Spinal cord (tissue), 10 donors: Measurements from ENCODE around the gene HLA-E. TPM values are rescaled to one million over a fixed set of nuclear protein-coding genes. Genes with fewer than 3 reads are reported as not detected.
"Not testable (repeated sequence)": the region's sequence is repeated elsewhere in the genome, so short reads cannot be mapped to it uniquely, and the experiment has no call there.

ENCODE experiments used
- DNase-seq, 6 donors: peaks; one replicate each; pipeline versions ENCODE4 v3.0.0 to v3.0.0-alpha.2; 2013 to 2015; ENCODE audit warnings: low spot score in 6 of 6, low read depth in 4 of 6
- H3K27ac ChIP-seq: one replicate; pipeline ENCODE4 v1.5.1; 2013; ENCODE audit warnings: low read depth, low read length, control low read depth
- H3K27me3 ChIP-seq: one replicate; pipeline ENCODE4 v1.6.1; 2013; ENCODE audit warnings: low read length; ENCODE audit not compliant: control insufficient read depth, insufficient read depth
- H3K36me3 ChIP-seq: one replicate; pipeline ENCODE4 v1.6.1; 2013; ENCODE audit warnings: low read length; ENCODE audit not compliant: control insufficient read depth, insufficient read depth
- H3K4me1 ChIP-seq: one replicate; pipeline ENCODE4 v1.6.1; 2013; ENCODE audit warnings: low read length; ENCODE audit not compliant: control insufficient read depth, insufficient read depth
- H3K4me3 ChIP-seq: one replicate; pipeline ENCODE4 v1.5.1; 2013; ENCODE audit warnings: low read depth, low read length, control low read depth
- H3K9me3 ChIP-seq: one replicate; pipeline ENCODE4 v1.6.1; 2013; ENCODE audit warnings: low read length; ENCODE audit not compliant: control insufficient read depth, insufficient read depth
- WGBS: methylation state at CpG from one replicate; pipeline ENCODE4 v1.1.5; 2013; ENCODE audit warnings: missing lambda C conversion rate; ENCODE audit not compliant: insufficient coverage; 5-methylcytosine and 5-hydroxymethylcytosine counted together
- polyA plus RNA-seq, 2 donors: library from polyadenylated mRNA; unstranded; fragments of 120-200 nt; gene quantifications; one replicate each; pipeline ENCODE4 v1.2.1, GENCODE V29; 2013; ENCODE audit not compliant: insufficient read length in 2 of 2
- total RNA-seq, 2 donors: library from RNA; depleted of rRNA in 1 of 2; stranded (reverse); fragments of 120-200 nt in 1 of 2; fragments of >200 nt in 1 of 2; gene quantifications; one replicate each; pipeline versions ENCODE4 v1.2.3 to v1.2.4, GENCODE V29; 2013 to 2014
- donor health status: healthy.

The HLA-E gene
- total and polyA plus RNA-seq, 4 donors = 78.9 to 173 (median 92.8) TPM

DNA sequence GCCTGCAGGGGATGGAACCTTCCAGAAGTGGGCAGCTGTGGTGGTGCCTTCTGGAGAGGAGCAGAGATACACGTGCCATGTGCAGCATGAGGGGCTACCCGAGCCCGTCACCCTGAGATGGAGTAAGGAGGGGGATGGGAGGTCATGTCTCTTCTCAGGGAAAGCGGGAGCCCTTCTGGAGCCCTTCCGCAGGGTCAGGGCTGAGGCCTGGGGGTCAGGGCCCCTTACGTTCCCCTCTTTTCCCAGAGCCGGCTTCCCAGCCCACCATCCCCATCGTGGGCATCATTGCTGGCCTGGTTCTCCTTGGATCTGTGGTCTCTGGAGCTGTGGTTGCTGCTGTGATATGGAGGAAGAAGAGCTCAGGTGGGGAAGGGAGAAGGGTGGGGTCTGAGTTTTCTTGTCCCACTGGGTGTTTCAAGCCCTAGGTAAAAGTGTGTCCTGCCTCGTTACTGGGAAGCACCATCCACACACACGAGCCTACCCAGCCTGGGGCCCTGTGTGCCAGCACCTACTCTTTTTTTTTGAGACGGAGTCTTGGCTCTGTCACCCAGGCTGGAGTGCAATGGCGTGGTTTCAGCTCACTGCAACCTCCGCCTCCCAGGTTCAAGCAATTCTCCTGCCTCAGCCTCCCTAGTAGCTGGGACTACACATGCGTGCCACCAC lies 2.1 kb downstream of the HLA-E start:
- H3K4me3 ChIP-seq = not testable (repeated sequence)
- 90% methylated on average over 5 of the region's 14 CpGs for WGBS

DNA sequence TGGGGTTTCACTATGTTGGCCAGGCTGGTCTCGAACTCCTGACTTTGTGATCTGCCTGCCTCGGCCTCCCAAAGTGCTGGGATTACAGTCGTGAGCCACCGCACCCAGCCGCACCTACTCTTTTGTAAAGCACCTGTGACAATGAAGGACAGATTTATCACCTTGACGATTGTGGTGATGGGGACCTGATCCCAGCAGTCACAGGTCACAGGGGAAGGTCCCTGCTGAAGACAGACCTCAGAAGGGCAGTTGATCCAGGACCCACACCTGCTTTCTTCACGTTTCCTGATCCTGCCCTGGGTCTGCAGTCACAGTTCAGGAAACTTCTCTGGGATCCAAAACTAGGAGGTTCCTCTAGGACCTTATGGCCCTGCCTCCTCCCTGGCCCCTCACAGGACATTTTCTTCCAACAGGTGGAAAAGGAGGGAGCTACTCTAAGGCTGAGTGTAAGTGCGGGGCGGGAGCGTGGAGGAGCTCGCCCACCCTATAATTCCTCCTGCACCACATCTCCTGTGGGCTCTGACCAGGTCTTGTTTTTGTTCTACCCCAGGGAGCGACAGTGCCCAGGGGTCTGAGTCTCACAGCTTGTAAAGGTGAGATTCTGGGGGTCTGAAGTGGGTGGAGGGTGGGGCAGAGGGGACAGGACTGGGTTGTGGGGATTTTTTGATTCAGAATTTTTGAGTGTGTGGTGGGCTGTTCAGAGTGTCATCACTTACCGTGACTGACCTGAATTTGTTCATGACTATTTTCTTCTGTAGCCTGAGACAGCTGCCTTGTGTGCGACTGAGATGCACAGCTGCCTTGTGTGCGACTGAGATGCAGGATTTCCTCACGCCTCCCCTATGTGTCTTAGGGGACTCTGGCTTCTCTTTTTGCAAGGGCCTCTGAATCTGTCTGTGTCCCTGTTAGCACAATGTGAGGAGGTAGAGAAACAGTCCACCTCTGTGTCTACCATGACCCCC lies 3.0 kb downstream of the HLA-E start:
- 92% methylated on average over 9 of the region's 16 CpGs for WGBS
- H3K36me3 ChIP-seq = peaks cover 9% of the 10 kb centered on the region
- H3K27ac ChIP-seq = no peak overlapping the region
- DNase-seq = no peak
- H3K9me3 ChIP-seq = no peaks in the 10 kb centered on the region
- H3K4me3 ChIP-seq = no peak overlapping the region
- peaks cover 23% of the 10 kb centered on the region for H3K4me1 ChIP-seq
- peaks cover 25% of the 10 kb centered on the region for H3K27me3 ChIP-seq

More for the DNA sequence above, 2.1 kb downstream of the HLA-E start:
- not testable (repeated sequence) for H3K9me3 ChIP-seq, H3K36me3 ChIP-seq, DNase-seq, H3K27ac ChIP-seq
- Histone ChIP-seq H3K27me3 (peaks cover 25% of the 10 kb centered on the region), H3K4me1 (peaks cover 23% of the 10 kb centered on the region)

DNA sequence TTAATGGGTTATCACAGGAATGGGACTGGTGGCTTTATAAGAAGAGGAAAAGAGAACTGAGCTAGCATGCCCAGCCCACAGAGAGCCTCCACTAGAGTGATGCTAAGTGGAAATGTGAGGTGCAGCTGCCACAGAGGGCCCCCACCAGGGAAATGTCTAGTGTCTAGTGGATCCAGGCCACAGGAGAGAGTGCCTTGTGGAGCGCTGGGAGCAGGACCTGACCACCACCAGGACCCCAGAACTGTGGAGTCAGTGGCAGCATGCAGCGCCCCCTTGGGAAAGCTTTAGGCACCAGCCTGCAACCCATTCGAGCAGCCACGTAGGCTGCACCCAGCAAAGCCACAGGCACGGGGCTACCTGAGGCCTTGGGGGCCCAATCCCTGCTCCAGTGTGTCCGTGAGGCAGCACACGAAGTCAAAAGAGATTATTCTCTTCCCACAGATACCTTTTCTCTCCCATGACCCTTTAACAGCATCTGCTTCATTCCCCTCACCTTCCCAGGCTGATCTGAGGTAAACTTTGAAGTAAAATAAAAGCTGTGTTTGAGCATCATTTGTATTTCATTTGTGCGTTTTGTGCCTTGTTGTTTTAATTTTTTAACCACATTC lies 4.4 kb downstream of the HLA-E start:
- WGBS = 58% methylated on average over 4 of the region's 8 CpGs
- peaks cover 23% of the 10 kb centered on the region for H3K4me1 ChIP-seq
- no peaks in the 10 kb centered on the region for H3K9me3 ChIP-seq
- H3K27me3 ChIP-seq = peaks cover 21% of the 10 kb centered on the region
- H3K36me3 ChIP-seq = peaks cover 9% of the 10 kb centered on the region
- no peak overlapping the region for H3K4me3 ChIP-seq
- H3K27ac ChIP-seq = no peak overlapping the region
- DNase-seq = no peak

DNA sequence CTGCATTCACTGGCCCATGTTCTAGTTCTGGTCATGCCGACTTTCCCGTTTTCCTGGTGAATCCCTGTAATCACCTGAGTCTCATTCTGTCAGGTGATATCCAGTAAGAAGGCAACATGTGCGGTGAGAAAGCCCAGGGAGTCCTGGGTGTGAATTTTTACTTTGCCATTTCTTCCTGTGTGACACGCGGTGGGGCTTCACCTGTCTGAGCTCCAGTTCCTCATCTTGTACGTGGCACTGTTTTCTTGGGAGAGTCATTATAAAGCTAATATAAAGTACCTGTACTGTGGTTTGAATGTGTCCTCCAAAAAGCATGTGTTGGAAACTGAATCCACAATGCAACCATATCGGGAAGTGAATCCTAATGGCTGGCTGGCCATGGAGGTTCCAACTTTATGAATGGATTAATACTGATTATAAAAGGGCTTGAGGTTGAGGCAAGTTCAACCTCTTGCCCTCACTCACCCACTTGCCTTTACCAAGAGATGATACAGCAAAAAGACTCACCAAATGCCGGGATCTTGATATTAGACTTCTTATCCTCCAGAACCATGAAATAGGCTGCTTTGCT lies 5.1 kb downstream of the HLA-E start:
- Histone ChIP-seq H3K9me3 (no peaks in the 10 kb centered on the region), H3K27me3 (peaks cover 16% of the 10 kb centered on the region), H3K4me1 (peaks cover 18% of the 10 kb centered on the region), H3K4me3 (no peak overlapping the region), H3K27ac (no peak overlapping the region), H3K36me3 (peaks cover 9% of the 10 kb centered on the region)
- WGBS = 92% methylated on average over 3 of the region's 8 CpGs
- DNase-seq = no peak

DNA sequence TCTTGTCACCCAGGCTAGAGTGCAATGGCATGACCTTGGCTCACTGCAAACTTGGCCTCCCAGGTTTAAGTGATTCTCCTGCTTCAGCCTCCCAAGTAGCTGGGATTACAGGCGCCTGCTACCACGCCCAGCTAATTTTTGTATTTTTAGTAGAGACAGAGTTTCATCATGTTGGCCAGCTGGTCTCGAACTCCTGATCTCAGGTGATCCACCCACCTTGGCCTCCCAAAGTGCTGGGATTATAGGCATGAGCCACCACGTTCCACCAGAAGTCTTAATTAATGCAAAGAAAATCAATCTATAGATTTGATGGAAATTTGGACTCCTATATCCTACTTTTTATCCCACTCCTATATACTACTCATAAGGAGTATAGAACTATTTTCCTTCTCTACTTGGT lies 5.8 kb downstream of the HLA-E start:
- not testable (repeated sequence) for DNase-seq, H3K4me3 ChIP-seq, H3K27me3 ChIP-seq, H3K36me3 ChIP-seq, H3K27ac ChIP-seq, H3K9me3 ChIP-seq
- no CpG with 5 or more reads among the region's 4 CpGs for WGBS
- H3K4me1 ChIP-seq = peaks cover 11% of the 10 kb centered on the region

DNA sequence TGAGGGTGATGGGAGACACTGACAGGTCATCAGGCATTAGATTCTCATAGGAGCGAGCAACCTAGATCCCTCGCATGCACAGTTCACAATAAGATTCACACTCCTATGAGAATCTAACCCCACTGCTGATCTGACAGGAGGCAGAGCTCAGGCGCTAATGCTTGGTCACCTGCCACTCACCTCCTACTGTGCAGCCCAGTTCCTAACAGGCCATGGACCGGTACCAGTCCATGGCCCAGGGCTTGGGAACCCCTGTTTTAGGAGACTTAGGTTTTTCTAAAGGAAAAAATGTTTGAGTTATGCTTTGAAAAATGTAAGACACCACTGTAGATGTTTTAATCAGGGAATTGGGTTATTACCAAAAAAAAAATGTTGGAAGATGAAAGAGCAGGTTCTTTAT lies 6.7 kb downstream of the HLA-E start:
- no peak overlapping the region for H3K4me3 ChIP-seq
- H3K9me3 ChIP-seq = no peaks in the 10 kb centered on the region
- WGBS = 85% methylated on average over 4 of the region's 4 CpGs
- DNase-seq = no peak
- no peak overlapping the region for H3K27ac ChIP-seq
- peaks cover 6% of the 10 kb centered on the region for H3K4me1 ChIP-seq
- peaks cover 8% of the 10 kb centered on the region for H3K36me3 ChIP-seq
- peaks cover 4% of the 10 kb centered on the region for H3K27me3 ChIP-seq

DNA sequence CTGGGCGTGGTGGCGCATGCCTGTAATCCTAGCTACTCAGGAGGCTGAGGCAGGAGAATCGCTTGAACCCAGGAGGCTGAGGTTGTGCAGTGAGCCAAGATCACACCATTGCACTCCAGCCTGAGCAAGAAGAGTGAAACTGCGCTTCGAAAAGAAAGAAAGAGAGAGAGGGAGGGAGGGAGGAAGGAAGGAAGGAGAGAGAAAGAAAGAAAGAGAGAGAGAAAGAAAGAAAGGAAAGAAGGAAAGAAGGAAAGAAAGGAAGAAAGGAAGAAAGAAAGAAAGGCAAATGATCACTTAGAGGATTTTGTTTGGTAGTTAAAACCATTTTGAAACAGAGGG lies 7.9 kb downstream of the HLA-E start:
- not testable (repeated sequence) for DNase-seq, H3K36me3 ChIP-seq, H3K27me3 ChIP-seq, H3K4me1 ChIP-seq, H3K9me3 ChIP-seq, H3K4me3 ChIP-seq, H3K27ac ChIP-seq
- WGBS = 95% methylated on average over 5 of the region's 5 CpGs

DNA sequence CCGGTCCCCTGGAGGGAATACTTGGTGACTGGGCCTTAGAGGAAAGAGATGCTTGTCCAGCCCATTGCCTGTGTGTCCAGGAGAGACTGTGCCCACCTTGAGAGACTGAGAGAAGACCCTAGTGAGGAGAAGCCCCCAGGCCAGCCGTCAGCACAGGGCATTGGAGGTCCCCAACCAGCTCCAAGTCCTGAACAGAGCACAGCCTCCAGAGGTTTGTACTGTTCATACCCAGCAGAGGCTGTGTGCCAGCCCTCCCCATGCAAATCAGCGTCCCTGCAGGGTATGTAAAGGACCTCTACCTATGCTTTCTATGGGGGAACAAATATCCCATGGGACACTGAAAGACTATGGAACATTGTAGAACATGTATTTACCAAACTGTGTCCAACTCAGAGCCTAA lies 8.4 kb downstream of the HLA-E start:
- DNase-seq = no peak
- WGBS = 74% methylated on average over 3 of the region's 3 CpGs
- Histone ChIP-seq H3K27me3 (peaks cover 3% of the 10 kb centered on the region), H3K4me3 (no peak overlapping the region), H3K36me3 (no peaks in the 10 kb centered on the region), H3K4me1 (no peaks in the 10 kb centered on the region), H3K9me3 (no peaks in the 10 kb centered on the region), H3K27ac (no peak overlapping the region)

DNA sequence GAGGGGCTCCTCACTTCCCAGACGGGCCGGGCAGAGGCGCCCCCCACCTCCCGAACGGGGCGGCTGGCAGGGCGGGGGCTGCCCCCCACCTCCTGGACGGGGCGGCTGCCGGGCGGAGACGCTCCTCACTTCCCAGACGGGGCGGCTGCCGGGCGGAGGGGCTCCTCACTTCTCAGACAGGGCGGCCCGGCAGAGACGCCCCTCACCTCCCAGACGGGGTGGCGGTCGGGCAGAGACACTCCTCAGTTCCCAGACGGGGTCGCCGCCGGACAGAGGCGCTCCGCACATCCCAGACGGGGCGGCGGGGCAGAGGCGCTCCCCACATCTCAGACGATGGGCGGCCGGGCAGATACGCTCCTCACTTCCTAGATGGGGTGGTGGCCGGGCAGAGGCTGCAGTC lies 9.4 kb downstream of the HLA-E start:
- not testable (repeated sequence) for H3K27ac ChIP-seq, H3K4me3 ChIP-seq
- 93% methylated on average over 28 of the region's 37 CpGs for WGBS

More for the DNA sequence above, 9.4 kb downstream of the HLA-E start:
- not testable (repeated sequence) for H3K27me3 ChIP-seq, H3K9me3 ChIP-seq, DNase-seq, H3K36me3 ChIP-seq, H3K4me1 ChIP-seq
